Sigmoid colon (tissue), 4 donors: ENCODE results near the gene LAPTM5.

Source experiments
- CTCF ChIP-seq, 4 experiments: fragments of 450-650 bp in 3 of 4; fragments of 200-600 bp in 1 of 4; IDR thresholded peaks; one replicate each; pipeline ENCODE4 v1.5.1; 2016 to 2019; ENCODE audit warnings: antibody characterized with exemption in 4 of 4, mild to moderate bottlenecking in 3 of 4, moderate library complexity in 2 of 4
- EP300 ChIP-seq, 4 donors: sonication (generic); formaldehyde crosslinking; IDR thresholded peaks; one replicate each; pipeline ENCODE4 v1.6.1; 2017; ENCODE audit warnings: antibody characterized with exemption in 4 of 4
- POLR2A ChIP-seq, 2 donors: fragments of 450-650 bp; IDR thresholded peaks; one replicate each; pipeline ENCODE4 v1.6.1; 2016; ENCODE audit warnings: antibody characterized with exemption in 2 of 2, mild to moderate bottlenecking in 2 of 2, moderate library complexity in 2 of 2
- POLR2AphosphoS5 ChIP-seq, 4 donors: sonication (generic); formaldehyde crosslinking; IDR thresholded peaks; one replicate each; pipeline ENCODE4 v1.6.1; 2017; ENCODE audit warnings: antibody characterized with exemption in 4 of 4

DNA sequence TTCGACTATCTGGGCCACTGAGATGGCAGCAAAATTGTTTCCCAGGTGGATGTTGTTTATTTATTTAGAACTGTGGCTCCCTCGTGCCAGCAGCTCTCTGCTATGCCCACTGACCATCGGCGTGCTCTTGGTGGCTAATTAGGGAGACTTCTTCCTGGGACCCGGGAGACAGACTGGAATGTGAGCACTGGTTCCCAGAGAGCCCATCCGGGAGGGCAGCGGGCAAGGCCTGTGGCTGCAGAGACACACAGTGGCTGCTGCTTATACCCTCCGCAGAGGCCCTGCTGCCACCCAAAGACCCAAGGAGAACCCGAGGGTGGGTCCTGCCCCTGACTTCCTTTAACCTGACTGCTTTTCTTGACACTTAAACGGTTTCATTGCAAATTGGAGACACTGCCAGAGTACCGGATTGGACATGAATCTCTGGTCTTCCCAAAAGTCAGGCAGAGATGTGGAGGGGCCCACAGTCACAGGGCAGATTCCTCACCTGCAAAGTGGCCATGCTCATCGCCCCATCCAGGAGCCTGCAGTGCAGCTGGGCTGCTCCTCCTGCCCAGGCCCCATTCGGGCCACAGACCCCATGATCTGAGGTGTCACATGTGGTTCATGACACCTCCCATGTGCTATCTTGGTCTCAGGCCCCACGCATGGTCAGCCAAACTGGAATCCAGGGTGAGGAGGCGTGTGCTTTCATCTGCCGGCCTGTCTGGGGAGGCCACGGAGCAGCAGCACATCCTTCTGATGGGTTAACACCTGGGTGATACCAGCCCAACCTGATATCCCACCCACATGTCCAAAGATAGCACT, 28.5 kb downstream of the LAPTM5 start:
- TF ChIP-seq CTCF (IDR thresholded peaks at IDR 0.05) = no peak
- no peak for TF ChIP-seq POLR2A (IDR thresholded peaks at IDR 0.05)
- TF ChIP-seq POLR2AphosphoS5 (IDR thresholded peaks at IDR 0.05) = no peak
- no peak for TF ChIP-seq EP300 (IDR thresholded peaks at IDR 0.05)
